Stimulated activated naive CD8-positive, alpha-beta T cell treated with anti-CD3 and anti-CD28 coated beads, Interleukin-15, Interleukin-2, amounts not matched to agents 100 U/mL and 50 U/mL, for 24 hours (primary cell): Measurements from ENCODE around the gene LRRC38.
"Not testable (repeated sequence)": the region's sequence is repeated elsewhere in the genome, so short reads cannot be mapped to it uniquely, and the experiment has no call there.

Experiments used
- ATAC-seq: fragments of 150-1000 bp; cut with Tn5 transposase; one replicate; pipeline ENCODE4 v1.10.0; 2021
- DNase-seq: peaks from one replicate; pipeline ENCODE4 v3.0.0; 2021

The LRRC38 gene

DNA sequence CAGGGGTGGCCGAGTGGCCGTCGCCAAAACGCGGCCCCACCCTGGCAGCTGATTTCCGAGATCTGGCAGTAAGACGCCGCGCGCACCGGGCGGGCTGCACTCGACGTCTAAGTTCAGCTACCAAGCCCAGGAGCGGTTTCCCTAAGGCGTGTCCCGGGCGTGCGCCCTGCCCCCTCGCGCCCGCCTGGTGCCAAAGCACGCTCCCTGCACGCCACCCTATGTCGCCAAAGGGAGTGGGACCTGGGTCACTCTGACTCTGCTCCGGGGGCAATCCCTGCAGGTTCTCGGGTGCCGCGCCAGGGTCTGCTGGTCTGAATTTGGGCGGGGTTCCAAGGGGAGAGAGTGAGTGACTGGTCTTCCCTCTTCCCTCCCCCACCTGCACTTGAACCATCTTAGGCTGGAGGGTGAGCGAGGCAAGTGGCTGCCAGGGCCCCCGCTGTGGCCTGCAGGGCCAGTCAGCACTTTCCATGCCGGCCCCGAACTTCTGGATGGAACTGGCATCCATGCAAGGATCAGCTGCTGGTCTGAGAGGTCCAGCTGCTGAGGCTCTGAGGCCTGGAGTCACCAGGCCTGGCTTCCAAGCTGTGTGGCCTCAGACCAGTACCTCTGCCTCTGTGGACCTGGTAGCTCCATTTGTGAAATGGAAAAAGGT is at the start of gene LRRC38:
Gene LRRC38 (minus strand): TSS at position 109 of the 652 bp plus-strand sequence. CDS start 410 bp downstream, outside the sequence.
- peak; percentile 12 for DNase-seq
- ATAC-seq = no peak

GRCh38 chr1:13562981-13563380 is 49.2 kb upstream of the LRRC38 start:
- ATAC-seq, DNase-seq: not testable (repeated sequence)

GRCh38 chr1:13560541-13560940 is 46.7 kb upstream of the LRRC38 start:
- ATAC-seq = no peak
- no peak for DNase-seq

DNA sequence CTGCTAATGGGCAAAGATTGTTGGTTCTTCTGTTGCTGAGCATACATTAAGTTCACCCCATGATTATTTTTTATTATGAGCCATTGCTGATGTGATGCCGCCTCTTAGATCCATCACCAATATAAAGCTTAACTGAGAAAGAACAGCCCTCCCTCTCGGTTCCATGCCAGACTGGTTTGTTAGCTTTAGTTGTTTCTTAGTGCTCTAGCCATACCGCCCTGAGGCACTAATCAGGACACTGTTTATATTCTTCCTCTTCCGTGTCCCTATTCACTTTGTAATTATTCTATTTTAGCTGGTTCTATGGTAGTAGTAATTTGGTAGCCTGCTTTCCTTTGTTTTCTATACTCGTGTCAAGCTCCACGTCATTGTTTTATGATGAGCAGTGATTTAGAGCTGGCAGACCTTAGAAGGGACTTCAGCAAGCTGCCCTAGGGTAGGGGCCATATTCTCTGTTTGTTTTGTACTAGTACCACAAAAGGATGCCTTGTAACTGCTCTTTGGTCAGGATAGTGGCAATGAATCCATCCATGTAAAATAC is 42.5 kb upstream of the LRRC38 start:
- no peak for ATAC-seq
- DNase-seq = no peak

GRCh38 chr1:13554798-13555197 is 41.0 kb upstream of the LRRC38 start:
- no peak for DNase-seq
- ATAC-seq = no peak

DNA sequence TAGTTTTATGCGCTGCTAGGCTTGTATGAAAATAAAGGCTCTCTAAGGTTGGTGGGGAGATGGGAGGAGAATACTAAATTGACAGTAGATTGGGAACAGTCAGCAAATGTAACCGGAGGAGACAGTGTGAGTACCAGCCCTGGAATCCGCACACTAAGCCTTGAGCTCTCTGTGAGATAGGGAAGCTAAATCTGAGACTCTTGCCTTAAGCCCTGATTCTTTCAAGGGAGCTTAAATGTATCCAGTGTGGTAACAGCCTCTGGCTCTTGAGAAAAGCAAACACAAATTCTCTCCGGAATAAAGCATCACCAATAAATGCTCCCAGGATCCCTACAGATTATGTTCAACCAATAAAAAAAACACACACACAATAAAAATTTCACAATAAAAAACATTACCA is 36.9 kb upstream of the LRRC38 start:
- no peak for DNase-seq
- no peak for ATAC-seq

DNA sequence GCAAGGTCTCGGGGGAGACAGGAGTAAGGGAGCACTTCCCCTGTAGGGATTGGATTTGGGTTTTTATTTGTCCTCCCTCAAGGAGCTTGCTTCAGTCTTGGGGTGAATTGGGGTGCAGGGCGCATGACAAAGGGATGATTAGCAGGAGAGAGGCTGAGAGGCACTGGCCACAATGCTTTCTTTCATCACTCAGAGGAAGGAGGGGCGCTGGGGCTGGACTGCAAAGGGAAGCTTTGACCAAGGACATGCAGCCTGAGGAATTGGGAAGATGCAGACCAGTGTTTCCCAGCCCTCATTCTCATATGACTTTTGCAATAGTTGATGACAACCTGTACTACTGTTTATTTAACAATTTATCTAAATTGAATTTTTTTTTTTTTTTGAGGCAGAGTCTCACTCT is 35.7 kb upstream of the LRRC38 start:
- no peak for ATAC-seq
- DNase-seq = no peak

- DNase-seq (no peak), ATAC-seq (no peak)
Observed at GRCh38 chr1:13549021-13549420, 35.2 kb upstream of the LRRC38 start.

GRCh38 chr1:13548281-13548680 is 34.5 kb upstream of the LRRC38 start:
- ATAC-seq = no peak
- DNase-seq = no peak

GRCh38 chr1:13546791-13547190 is 33.0 kb upstream of the LRRC38 start:
- ATAC-seq (no peak), DNase-seq (no peak)

DNA sequence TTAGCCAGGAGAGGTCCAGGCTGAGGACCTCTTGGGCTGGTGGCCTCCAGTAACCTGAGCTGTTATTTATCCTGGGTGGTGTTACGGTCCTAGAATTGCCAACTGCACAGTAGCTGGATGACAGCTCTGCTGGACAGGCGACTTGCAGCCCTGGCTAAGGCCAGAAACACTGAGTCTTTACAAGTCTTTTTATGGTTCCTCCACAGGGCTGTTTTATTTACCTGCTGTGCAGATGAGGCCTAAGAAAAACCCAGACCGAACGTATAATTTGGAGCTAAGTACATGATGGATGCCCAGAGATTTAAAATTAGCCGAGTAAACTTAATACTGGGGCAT is 30.4 kb upstream of the LRRC38 start:
- ATAC-seq = no peak

DNA sequence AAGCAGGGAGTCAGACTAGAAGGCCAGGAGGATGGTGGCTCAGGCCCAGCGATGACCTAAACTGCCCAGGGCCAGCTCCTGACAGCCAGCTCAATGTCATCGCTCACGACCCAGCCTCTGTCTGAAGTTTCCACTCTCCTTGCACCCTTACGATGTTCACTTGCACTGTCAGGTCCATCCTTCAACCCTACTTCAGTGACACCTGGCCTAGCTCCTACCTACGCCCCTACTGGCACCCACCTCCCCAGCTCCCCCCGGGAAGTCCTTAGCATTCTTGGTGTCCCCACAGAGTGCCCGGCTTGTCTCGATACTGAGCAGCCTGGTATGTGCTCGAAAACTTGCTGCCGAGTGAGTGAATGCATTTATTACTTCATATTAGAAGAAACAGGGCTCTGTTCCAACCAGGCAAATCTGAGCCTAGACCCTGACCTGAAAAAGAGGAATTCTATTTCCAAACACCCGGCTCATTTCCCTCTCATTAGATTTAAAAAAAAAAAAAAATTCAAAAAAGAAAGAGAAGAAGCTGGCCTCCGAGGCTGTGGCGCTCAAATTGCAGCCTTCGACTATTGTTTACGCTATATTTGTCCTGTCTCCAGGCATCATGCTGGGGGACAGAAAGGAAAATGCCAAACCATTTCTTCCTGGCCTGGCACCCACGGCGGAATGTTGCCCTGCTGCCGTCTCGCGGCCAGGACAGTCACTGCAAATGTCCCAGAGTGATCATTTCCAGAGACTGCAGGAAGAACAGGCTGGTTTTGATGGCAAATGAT is 29.8 kb upstream of the LRRC38 start:
- DNase-seq (no peak), ATAC-seq (no peak)

More for the DNA sequence above, 30.4 kb upstream of the LRRC38 start:
- no peak for DNase-seq

- ATAC-seq (no peak), DNase-seq (no peak)
Observed at GRCh38 chr1:13541435-13542215, 27.8 kb upstream of the LRRC38 start.

DNA sequence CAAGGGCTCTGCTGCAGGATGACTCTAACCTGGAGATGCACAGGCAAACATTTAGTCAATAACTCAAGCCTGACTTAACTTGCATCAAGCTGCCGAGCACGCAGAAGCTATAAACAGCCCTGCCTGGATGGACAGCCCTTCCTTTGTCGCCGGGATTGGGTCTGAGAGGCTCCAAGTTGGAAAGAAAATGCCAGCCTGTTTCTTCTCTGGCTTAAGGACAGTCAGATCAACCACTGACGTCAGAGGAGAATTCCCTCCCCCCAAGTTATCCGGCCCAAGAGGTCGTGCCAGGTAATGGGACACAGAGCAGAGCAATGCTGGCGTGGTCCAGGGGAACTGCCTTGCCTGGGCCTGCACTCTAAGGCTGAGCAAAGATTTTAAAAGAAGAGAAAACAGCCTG is 27.1 kb upstream of the LRRC38 start:
- no peak for ATAC-seq
- no peak for DNase-seq

- ATAC-seq (no peak), DNase-seq (no peak)
Observed at GRCh38 chr1:13539683-13540082, 25.9 kb upstream of the LRRC38 start.

DNA sequence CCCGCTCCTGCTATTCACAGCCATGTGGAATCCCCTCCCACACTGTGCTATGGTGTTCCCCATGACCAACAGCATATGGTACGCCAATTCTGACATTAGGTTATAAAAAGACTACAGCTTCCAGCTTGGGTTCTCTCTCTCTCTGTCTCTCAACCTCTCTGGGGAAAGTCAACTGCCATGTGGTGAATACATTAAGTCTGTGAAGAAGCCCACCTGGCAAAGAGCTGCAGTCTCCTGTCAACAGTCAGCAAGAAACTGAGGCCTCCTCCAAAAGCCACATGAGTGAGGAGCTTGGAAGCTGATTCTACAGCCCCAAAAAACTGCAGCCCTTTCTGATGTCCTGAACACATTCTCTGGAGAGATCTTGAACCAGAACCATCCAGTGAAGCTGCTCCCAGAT is 25.0 kb upstream of the LRRC38 start:
- ATAC-seq (no peak), DNase-seq (no peak)

DNA sequence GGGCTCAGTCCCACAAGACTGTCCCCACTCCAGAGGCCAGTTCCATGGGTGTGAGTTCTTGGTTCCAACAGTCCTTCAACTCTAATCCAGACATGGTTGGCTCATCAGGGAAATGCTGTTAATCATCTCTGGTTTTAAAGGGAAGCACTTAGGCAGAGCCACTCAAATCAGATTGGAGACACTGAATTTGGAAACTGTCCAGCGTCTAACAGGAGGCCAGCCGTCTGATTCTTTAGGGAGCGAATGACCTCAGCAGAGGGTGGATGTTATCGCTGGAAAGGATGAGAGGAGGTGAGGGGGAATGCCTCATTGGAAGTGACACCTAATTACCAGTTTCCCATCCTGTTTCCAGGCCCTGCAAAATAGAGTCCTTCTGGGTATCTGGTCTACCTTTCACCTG is 22.8 kb upstream of the LRRC38 start:
- ATAC-seq = no peak
- no peak for DNase-seq

DNA sequence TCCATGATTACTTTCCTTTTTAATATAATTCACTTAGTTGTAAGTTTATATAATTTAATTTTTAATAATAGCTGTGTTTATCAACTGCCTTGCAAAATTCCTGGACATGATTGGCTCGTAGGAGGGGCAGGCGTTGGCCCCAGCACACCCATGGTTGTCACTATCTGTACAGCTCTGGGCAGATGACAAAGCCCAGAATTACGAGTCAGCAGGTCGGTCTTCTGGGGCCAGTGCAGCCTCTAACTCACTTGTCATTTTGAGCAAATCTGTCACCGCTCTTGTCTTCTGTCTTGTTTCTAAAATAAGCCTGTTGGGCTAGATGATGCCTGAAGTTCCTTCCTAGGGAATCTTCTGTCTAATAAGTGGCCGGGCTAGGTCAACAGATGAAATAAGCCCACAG is 21.4 kb upstream of the LRRC38 start:
- DNase-seq = no peak
- no peak for ATAC-seq

- ATAC-seq = no peak
- no peak for DNase-seq
Observed at GRCh38 chr1:13528320-13528719, 14.5 kb upstream of the LRRC38 start.

- ATAC-seq (no peak), DNase-seq (no peak)
Observed at GRCh38 chr1:13523780-13524477, 10.1 kb upstream of the LRRC38 start.

GRCh38 chr1:13520985-13521384 is 7.2 kb upstream of the LRRC38 start:
- ATAC-seq = no peak
- DNase-seq = no peak

DNA sequence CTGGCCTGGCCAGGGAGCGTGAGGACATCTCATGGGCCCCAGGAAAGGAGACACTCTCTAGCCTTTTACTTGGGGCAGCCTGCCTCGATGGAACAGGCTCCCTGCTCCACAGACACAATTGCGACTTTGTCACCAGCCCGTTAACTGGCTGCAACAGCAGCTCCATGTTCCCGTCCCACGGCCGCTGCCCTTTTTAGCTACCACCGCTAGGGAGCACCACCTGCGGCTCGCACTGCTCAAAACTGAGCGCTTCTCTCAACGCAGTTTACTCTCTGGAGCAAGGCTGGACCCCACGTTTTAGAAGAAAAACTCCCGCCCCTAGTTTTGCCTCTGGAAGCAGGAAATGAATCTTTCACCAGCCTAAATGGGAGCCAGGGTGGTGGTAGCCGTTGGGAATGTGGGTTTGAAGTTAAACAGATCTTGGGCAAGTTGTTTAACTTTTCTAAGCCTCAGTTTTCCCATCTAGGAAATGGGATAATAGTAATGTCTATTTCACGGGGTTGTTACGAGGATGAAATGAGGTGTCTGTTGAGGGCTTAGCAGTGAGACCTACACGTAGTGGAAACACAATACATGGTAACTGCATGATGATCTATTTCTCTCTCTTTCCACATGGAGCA is 3.5 kb upstream of the LRRC38 start:
- ATAC-seq (no peak), DNase-seq (peak; percentile 19)
